ENCODE data around the gene CACNA2D2.

- TF ChIP-seq PBX3 (IDR thresholded peaks at IDR 0.05) (peak; percentile 60), CTCF (IDR thresholded peaks at IDR 0.05) (no peak), RCOR1 (IDR thresholded peaks at IDR 0.05; ENCODE audit: low read length) (no peak), USF2 (IDR thresholded peaks at IDR 0.05; ENCODE audit: borderline replicate concordance, low read depth, low read length) (no peak), NFIC (IDR thresholded peaks at IDR 0.05; ENCODE audit: borderline replicate concordance) (no peak), MAX (IDR thresholded peaks at IDR 0.05; ENCODE audit: low read depth) (peak; percentile 64), GABPA (IDR thresholded peaks at IDR 0.05; ENCODE audit: low read depth) (peak; percentile 94), ELF1 (IDR thresholded peaks at IDR 0.05) (peak; percentile 90), SIN3A (IDR thresholded peaks at IDR 0.05; ENCODE audit: borderline replicate concordance, low read depth, low read length) (peak; percentile 87; the same call in 1 of the 2 replicates), CHD2 (IDR thresholded peaks at IDR 0.05; ENCODE audit: low read length, partially characterized antibody) (peak; percentile 69), EP300 (IDR thresholded peaks at IDR 0.05; ENCODE audit: borderline replicate concordance in 1 of 2, low read depth in 1 of 2, low read length in 1 of 2) (no peak), POLR2AphosphoS5 (IDR thresholded peaks at IDR 0.05; ENCODE audit: low read depth, low read length) (peak; percentile 87), REST (IDR thresholded peaks at IDR 0.05; ENCODE audit: low read depth, low read length) (peak; percentile 75)
Observed at GRCh38 chr3:50327943-50328691, 175.3 kb downstream of the CACNA2D2 start, which contains the start of gene TUSC2.

Measured in SK-N-SH (cell line).